Epithelial cell of proximal tubule (primary cell): ENCODE measurements around the gene CLDN19. TPM values are rescaled to one million over a fixed set of nuclear protein-coding genes. Genes with fewer than 3 reads are reported as not detected.

Experiments used
- DNase-seq: peaks from one replicate; pipeline ENCODE4 v3.0.0-alpha.2; 2011; ENCODE audit warnings: low read depth
- H3K4me3 ChIP-seq: 2 replicates; pipeline ENCODE4 v1.5.1; 2011; ENCODE audit warnings: low read depth, mild to moderate bottlenecking, low read length
- total RNA-seq: library from RNA; depleted of rRNA; stranded (reverse); fragments of >200 nt; gene quantifications from 2 replicates; pipeline ENCODE4 v1.2.3, GENCODE V29; 2015
- TF ChIP-seq, protein P1 (sequence below): conservative IDR thresholded peaks from 2 replicates; pipeline ENCODE4 v1.5.1; 2012; ENCODE audit warnings: low read depth, mild to moderate bottlenecking, low read length

The CLDN19 gene
- total RNA-seq, 1 donor from 2014 or later: 1.2 TPM

DNA sequence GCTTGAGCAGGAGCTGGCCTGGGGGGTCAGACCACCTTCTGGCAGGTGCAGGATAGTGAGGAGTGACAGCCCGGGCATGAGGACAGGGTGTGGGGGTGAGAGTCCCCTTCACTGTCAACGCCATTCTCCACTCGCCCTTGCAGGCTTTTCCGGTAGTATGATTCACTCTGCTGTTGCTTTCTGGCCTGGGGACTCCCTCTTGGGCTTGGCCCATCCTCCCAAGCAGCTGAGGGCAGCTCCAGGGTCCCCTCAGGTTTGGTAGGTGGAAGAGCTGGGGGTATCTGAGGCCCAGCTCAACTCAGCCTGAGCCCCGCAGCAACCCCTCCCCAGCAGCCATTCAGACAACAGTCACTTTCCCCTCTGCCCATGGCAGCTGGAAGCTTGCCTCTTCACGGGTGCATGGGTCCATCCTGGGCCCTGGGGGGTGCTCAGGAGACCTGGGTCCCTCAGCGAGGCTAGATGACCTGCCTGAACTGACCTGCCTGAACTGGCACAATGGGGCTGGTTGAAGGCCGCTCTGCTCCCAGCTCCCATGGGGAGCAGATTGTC lies 1.3 kb downstream of the CLDN19 start:
- TF ChIP-seq, protein P1, sequence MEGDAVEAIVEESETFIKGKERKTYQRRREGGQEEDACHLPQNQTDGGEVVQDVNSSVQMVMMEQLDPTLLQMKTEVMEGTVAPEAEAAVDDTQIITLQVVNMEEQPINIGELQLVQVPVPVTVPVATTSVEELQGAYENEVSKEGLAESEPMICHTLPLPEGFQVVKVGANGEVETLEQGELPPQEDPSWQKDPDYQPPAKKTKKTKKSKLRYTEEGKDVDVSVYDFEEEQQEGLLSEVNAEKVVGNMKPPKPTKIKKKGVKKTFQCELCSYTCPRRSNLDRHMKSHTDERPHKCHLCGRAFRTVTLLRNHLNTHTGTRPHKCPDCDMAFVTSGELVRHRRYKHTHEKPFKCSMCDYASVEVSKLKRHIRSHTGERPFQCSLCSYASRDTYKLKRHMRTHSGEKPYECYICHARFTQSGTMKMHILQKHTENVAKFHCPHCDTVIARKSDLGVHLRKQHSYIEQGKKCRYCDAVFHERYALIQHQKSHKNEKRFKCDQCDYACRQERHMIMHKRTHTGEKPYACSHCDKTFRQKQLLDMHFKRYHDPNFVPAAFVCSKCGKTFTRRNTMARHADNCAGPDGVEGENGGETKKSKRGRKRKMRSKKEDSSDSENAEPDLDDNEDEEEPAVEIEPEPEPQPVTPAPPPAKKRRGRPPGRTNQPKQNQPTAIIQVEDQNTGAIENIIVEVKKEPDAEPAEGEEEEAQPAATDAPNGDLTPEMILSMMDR: no peak
- DNase-seq: no peak
- no peak overlapping the region for H3K4me3 ChIP-seq

GRCh38 chr1:42737986-42738677 lies 1.9 kb downstream of the CLDN19 start:
- no peak for DNase-seq
- no peak overlapping the region for H3K4me3 ChIP-seq
- TF ChIP-seq, protein P1: no peak

DNA sequence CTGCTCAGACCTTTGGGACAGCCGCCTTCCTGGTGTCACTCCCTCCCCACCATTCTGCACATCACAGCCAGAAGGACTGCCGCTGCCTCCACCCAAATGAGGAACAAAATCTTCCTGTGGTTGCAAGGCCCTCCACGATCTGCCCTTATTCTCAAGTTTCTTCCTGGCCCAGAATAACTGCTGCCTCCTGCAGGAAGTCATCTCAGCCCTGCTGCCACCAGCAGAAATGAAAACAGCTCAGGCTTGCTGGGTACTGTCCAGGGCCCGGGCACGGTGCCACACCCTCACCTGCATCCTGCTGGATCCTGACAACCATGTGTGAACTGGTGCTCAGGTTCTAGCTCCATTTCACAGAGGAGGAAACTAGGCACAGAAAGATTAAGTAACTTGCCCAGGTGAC lies 2.8 kb downstream of the CLDN19 start:
- TF ChIP-seq, protein P1: peak; percentile 12
- no peak overlapping the region for H3K4me3 ChIP-seq
- DNase-seq: no peak

- H3K4me3 ChIP-seq: no peak overlapping the region
- TF ChIP-seq, protein P1: no peak
- DNase-seq: no peak
Observed at GRCh38 chr1:42736571-42737200, 3.4 kb downstream of the CLDN19 start.

DNA sequence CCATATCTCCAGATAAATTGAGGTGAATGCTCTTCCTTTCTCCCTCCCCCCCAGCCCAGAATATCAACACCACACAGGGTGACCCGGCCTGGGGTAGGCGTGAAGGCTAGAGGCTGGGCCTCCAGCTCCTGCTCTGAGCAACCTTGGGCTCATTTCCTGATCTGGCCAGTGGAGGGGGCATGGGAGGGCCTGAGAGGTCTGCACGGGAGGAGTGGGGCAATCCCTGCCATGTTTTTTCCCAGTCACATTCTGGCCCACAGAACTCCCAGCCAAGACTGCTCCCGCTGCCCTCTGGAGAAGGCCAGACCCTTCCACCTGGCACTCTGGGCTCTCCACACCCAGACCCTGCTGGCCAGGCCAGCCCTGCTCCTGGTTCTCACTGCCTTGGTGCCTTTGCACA lies 3.9 kb downstream of the CLDN19 start:
- no peak for DNase-seq
- TF ChIP-seq, protein P1: peak; percentile 42
- H3K4me3 ChIP-seq: no peak overlapping the region

- no peak overlapping the region for H3K4me3 ChIP-seq
- TF ChIP-seq, protein P1: no peak
- DNase-seq: no peak
Observed at GRCh38 chr1:42735477-42736105, 4.4 kb downstream of the CLDN19 start.
